K562 (cell line): ENCODE data around the gene OR2B2. TPM values are rescaled to one million over a fixed set of nuclear protein-coding genes. Genes with fewer than 3 reads are reported as not detected.
A peak's percentile ranks its signal among the peaks of the same experiment; 100 is the strongest.

Source experiments
- ARNT ChIP-seq, 2 experiments: fragments of 450-650 bp; IDR thresholded peaks; 2 replicates each; pipeline ENCODE4 v1.6.1; 2016; ENCODE audit warnings: mild to moderate bottlenecking in 1 of 2
- ATF4 ChIP-seq: fragments of 450-650 bp; formaldehyde crosslinking; IDR thresholded peaks from 2 replicates; pipeline ENCODE4 v1.4.0; 2022; ENCODE audit warnings: mild to moderate bottlenecking, moderate library complexity
- BMI1 ChIP-seq: fragments of 150-350 bp; IDR thresholded peaks from 2 replicates; pipeline ENCODE4 v1.6.1; 2014; ENCODE audit warnings: low read length
- CTCFL ChIP-seq: IDR thresholded peaks from 2 replicates; pipeline ENCODE4 v1.6.1; 2011; ENCODE audit warnings: borderline replicate concordance, low read depth, mild to moderate bottlenecking, moderate library complexity, low read length; ENCODE audit not compliant: insufficient read depth, poor library complexity, severe bottlenecking
- E2F6 ChIP-seq, 2 experiments: IDR thresholded peaks; 2 replicates each; pipeline ENCODE4 v1.6.1; 2011; ENCODE audit warnings: borderline replicate concordance in 1 of 2, control low read depth in 1 of 2, low read depth in 1 of 2, low read length in 1 of 2, mild to moderate bottlenecking in 1 of 2, mixed read lengths in 1 of 2, moderate library complexity in 1 of 2; ENCODE audit not compliant: insufficient read depth in 1 of 2, insufficient read length in 1 of 2, poor library complexity in 1 of 2, severe bottlenecking in 1 of 2; ENCODE audit errors: extremely low read depth in 1 of 2
- ELF4 ChIP-seq: fragments of 450-650 bp; formaldehyde crosslinking; IDR thresholded peaks from 2 replicates; pipeline ENCODE4 v1.4.0; 2022; ENCODE audit warnings: missing genetic modification characterization
- ELK3 ChIP-seq: fragments of 450-650 bp; formaldehyde crosslinking; IDR thresholded peaks from 2 replicates; pipeline ENCODE4 v1.4.0; 2020; ENCODE audit warnings: mild to moderate bottlenecking
- EP300 ChIP-seq: IDR thresholded peaks from 2 replicates; pipeline ENCODE4 v1.6.1; 2012; ENCODE audit warnings: low read length, improper control_type of control experiment
- ESRRA ChIP-seq: fragments of 450-650 bp; IDR thresholded peaks from 2 replicates; pipeline ENCODE4 v1.6.1; 2014; ENCODE audit warnings: low read depth, mild to moderate bottlenecking, moderate library complexity, borderline replicate concordance
- FOSL1 ChIP-seq: fragments of 200-800 bp; sonication (Bioruptor generic); conservative IDR thresholded peaks from 2 replicates; pipeline ENCODE4 v1.6.1; 2016; ENCODE audit warnings: missing genetic modification characterization, missing compliant biosample characterization
- HEY1 ChIP-seq: fragments of 250-450 bp; sonication (Bioruptor Pico); IDR thresholded peaks from 2 replicates; pipeline ENCODE4 v1.5.0; 2020; ENCODE audit warnings: mild to moderate bottlenecking, moderate library complexity, borderline replicate concordance
- L3MBTL2 ChIP-seq: fragments of 450-650 bp; IDR thresholded peaks from 2 replicates; pipeline ENCODE4 v1.6.1; 2016; ENCODE audit warnings: mild to moderate bottlenecking, moderate library complexity
- NCOR1 ChIP-seq: fragments of 450-650 bp; IDR thresholded peaks from 2 replicates; pipeline ENCODE4 v1.6.1; 2016; ENCODE audit warnings: mild to moderate bottlenecking, moderate library complexity
- NFYB ChIP-seq: IDR thresholded peaks from 2 replicates; pipeline ENCODE4 v1.6.1; 2011; ENCODE audit warnings: mild to moderate bottlenecking, moderate library complexity; ENCODE audit not compliant: insufficient read length; ENCODE audit errors: extremely low read depth
- NR2C1 ChIP-seq, 2 experiments: fragments of 450-650 bp; IDR thresholded peaks; 2 replicates each; pipeline ENCODE4 v1.6.1; 2017; ENCODE audit warnings: mild to moderate bottlenecking in 2 of 2, antibody characterized with exemption in 1 of 2, inconsistent platforms in 1 of 2, missing compliant biosample characterization in 1 of 2, missing genetic modification characterization in 1 of 2
- POLR2B ChIP-seq: fragments of 450-650 bp; IDR thresholded peaks from 2 replicates; pipeline ENCODE4 v1.6.1; 2018; ENCODE audit warnings: low read depth; ENCODE audit not compliant: partially characterized antibody
- TCF15 ChIP-seq: fragments of 250-450 bp; sonication (Bioruptor Pico); IDR thresholded peaks from 2 replicates; pipeline ENCODE4 v1.8.0; 2022; ENCODE audit warnings: moderate library complexity, mild to moderate bottlenecking, inconsistent platforms
- ZFP91 ChIP-seq: sonication (generic); formaldehyde crosslinking; IDR thresholded peaks from 2 replicates; pipeline ENCODE4 v1.8.0; 2022; ENCODE audit warnings: mild to moderate bottlenecking, missing genetic modification reagents
- polyA plus RNA-seq, 8 experiments: library from polyadenylated mRNA; depleted of rRNA in 4 of 8; stranded (reverse) in 5 of 8; unstranded in 3 of 8; fragments of >200 nt; fragmentation: Nextera tagmentation in 2 of 8; fragmentation: Illumina TruSeq in 1 of 8; extraction: Ambion mirVana in 2 of 8; extraction: Trizol in 1 of 8; gene quantifications; 2 replicates each; pipeline versions ENCODE4 v1.2.1 to v1.2.3, GENCODE V29; 2011 to 2014; ENCODE audit warnings: inconsistent platforms in 1 of 8, missing spikeins in 1 of 8
- total RNA-seq, 7 experiments: library from RNA; depleted of rRNA in 6 of 7; stranded (reverse); fragments of >200 nt in 6 of 7; fragmentation: Illumina TruSeq in 2 of 7; extraction: Trizol in 2 of 7; gene quantifications; 2 replicates each; pipeline versions ENCODE4 v1.2.1 to v1.2.3, GENCODE V29; 2011 to 2021; ENCODE audit warnings: low replicate concordance in 1 of 7

Gene OR2B2
- total and polyA plus RNA-seq, 9 of the 15 experiments (the other 6 are each of a cell fraction or from before 2014, with no cell fraction given): 0.24 TPM; not detected in 8

GRCh38 chr6:27893836-27894807 is 18.1 kb downstream of the OR2B2 start (continued):
- TF ChIP-seq ATF4: 0 out of 2 replicates have a peak, but pooled peaks have one; percentile 11
- no peak for TF ChIP-seq TCF15
- TF ChIP-seq E2F6 (IDR thresholded peaks at IDR 0.05; ENCODE audit: borderline replicate concordance in 1 of 2, extremely low read depth in 1 of 2, insufficient read depth in 1 of 2, insufficient read length in 1 of 2, low read depth in 1 of 2, low read length in 1 of 2, poor library complexity in 1 of 2, severe bottlenecking in 1 of 2): peak; percentile 39 to 65
- peak; percentile 41 for TF ChIP-seq POLR2B
- 0 out of 2 replicates have a peak, but pooled peaks have one; percentile 5 for TF ChIP-seq ZFP91
- TF ChIP-seq EP300: peak; percentile 71
- no peak for TF ChIP-seq NR2C1 (IDR thresholded peaks at IDR 0.05)
- peak; percentile 58 for TF ChIP-seq NR2C1 (tag; IDR thresholded peaks at IDR 0.05)
- TF ChIP-seq CTCFL: no peak
- peak; percentile 50 for TF ChIP-seq NCOR1
- TF ChIP-seq BMI1: no peak
- peak in 1 of 2 experiments; percentile 32; a peak in 1 of 4 replicates for TF ChIP-seq ARNT (IDR thresholded peaks at IDR 0.05)
- TF ChIP-seq ESRRA: 0 out of 2 replicates have a peak, but pooled peaks have one; percentile 18
- peak; percentile 49; the same call in 1 of the 2 replicates for TF ChIP-seq HEY1 (CRISPR knock-in tag)
- TF ChIP-seq ELF4 (CRISPR knock-in tag): 0 out of 2 replicates have a peak, but pooled peaks have one; percentile 3
- TF ChIP-seq L3MBTL2: peak; percentile 92
- TF ChIP-seq FOSL1 (tag): 0 out of 2 replicates have a peak, but pooled peaks have one; percentile 33
- peak; percentile 83 for TF ChIP-seq NFYB
- peak; percentile 14; the same call in 1 of the 2 replicates for TF ChIP-seq ELK3
